Activated CD8-positive, alpha-beta memory T cell treated with anti-CD3 and anti-CD28 coated beads for 4 hours (primary cell): ENCODE results near the gene CTSZ.
"Not testable (repeated sequence)": the region's sequence is repeated elsewhere in the genome, so short reads cannot be mapped to it uniquely, and the experiment has no call there.

Experiments
- DNase-seq, 2 donors: peaks; one replicate each; pipeline ENCODE4 v3.0.0-alpha.2; 2020; ENCODE audit warnings: low read depth in 2 of 2

The CTSZ gene

GRCh38 chr20:59006864-59007664 is at the start of gene CTSZ:
Gene CTSZ, minus strand, starts transcription at chr20:59007254. Its CDS starts 126 bp downstream, at chr20:59007128.
- DNase-seq, result no peak

GRCh38 chr20:59055302-59055701 is 48.2 kb upstream of the CTSZ start:
- DNase-seq, result no peak

- no peak for DNase-seq
These were observed 44.7 kb upstream of the CTSZ start for GRCh38 chr20:59051666-59052185.

GRCh38 chr20:59050437-59050836 is 43.4 kb upstream of the CTSZ start:
- DNase-seq, result no peak

GRCh38 chr20:59048681-59049030 is 41.6 kb upstream of the CTSZ start:
- no peak for DNase-seq

- no peak for DNase-seq
These were observed 41.1 kb upstream of the CTSZ start for GRCh38 chr20:59047938-59048680.

- no peak for DNase-seq
These were observed 39.8 kb upstream of the CTSZ start for GRCh38 chr20:59046862-59047261.

- no peak for DNase-seq
These were observed 37.7 kb upstream of the CTSZ start for GRCh38 chr20:59044796-59045195.

- DNase-seq, result no peak
These were observed 37.2 kb upstream of the CTSZ start for GRCh38 chr20:59044295-59044694.

GRCh38 chr20:59043698-59044097 is 36.6 kb upstream of the CTSZ start:
- DNase-seq, result no peak

GRCh38 chr20:59042796-59043631 is 36.0 kb upstream of the CTSZ start:
- peak; percentile 89 to 90 for DNase-seq

GRCh38 chr20:59042151-59042795 is 35.2 kb upstream of the CTSZ start, which contains the start of gene PRELID3B:
Gene PRELID3B, minus strand, starts transcription at chr20:59042786. Its CDS starts 56 bp downstream, at chr20:59042730.
- DNase-seq, result no peak

GRCh38 chr20:59041487-59041886 is 34.4 kb upstream of the CTSZ start:
- not testable (repeated sequence) for DNase-seq

- no peak for DNase-seq
These were observed 33.6 kb upstream of the CTSZ start for GRCh38 chr20:59040667-59041066.

- no peak for DNase-seq
These were observed 32.2 kb upstream of the CTSZ start for GRCh38 chr20:59039233-59039632.

- no peak for DNase-seq
These were observed 30.3 kb upstream of the CTSZ start for GRCh38 chr20:59037386-59037785.

- no peak for DNase-seq
These were observed 28.3 kb upstream of the CTSZ start for GRCh38 chr20:59035381-59035780.

GRCh38 chr20:59033616-59034165 is 26.6 kb upstream of the CTSZ start:
- DNase-seq, result no peak

GRCh38 chr20:59033093-59033492 is 26.0 kb upstream of the CTSZ start:
- DNase-seq, result no peak

- DNase-seq, result no peak
These were observed 25.6 kb upstream of the CTSZ start for GRCh38 chr20:59032713-59033059.

- peak; percentile 92 to 96 for DNase-seq
These were observed 25.1 kb upstream of the CTSZ start, which contains the start of gene ATP5F1E for GRCh38 chr20:59032023-59032712. Gene ATP5F1E, minus strand, starts transcription at chr20:59032335. Its CDS starts 84 bp downstream, at chr20:59032251.
